GM18870 (cell line): ENCODE results near the gene CTLA4.

Experiments used
- ATAC-seq: cut with Tn5 transposase; IDR thresholded peaks from one replicate; pipeline ENCODE4 v1.9.1; 2021; ENCODE audit warnings: moderate library complexity; ENCODE audit not compliant: unreplicated experiment

The CTLA4 gene

GRCh38 chr2:203867561-203868200, at the start of gene CTLA4:
Gene CTLA4, plus strand, starts transcription at chr2:203867771. Its CDS starts 172 bp downstream, at chr2:203867943.
- no peak for ATAC-seq

DNA sequence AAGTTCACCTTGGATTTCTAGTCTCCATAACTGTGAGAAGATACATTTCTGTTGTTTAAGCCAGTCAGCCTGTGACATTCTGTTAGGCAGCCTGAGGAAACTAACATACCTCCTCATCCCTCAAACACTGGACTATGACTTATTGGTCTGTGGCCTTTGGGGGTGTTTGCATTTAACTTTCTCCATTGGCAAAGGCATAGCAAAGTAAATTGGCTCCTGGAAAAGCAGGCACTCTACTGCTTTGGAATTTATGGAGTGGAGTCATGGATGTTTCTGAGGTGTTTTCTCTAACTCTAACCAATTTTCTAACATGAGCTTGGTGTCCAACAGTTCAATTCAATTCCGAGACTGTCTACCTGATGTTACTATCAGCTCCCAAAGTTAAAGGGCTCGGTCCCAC, 48.9 kb upstream of the CTLA4 start:
- ATAC-seq: no peak

- ATAC-seq: no peak
Observed at GRCh38 chr2:203819434-203820133, 48.0 kb upstream of the CTLA4 start.

GRCh38 chr2:203820969-203821368, 46.6 kb upstream of the CTLA4 start:
- ATAC-seq: peak; percentile 93

- ATAC-seq: no peak
Observed at GRCh38 chr2:203822240-203822639, 45.3 kb upstream of the CTLA4 start.

- no peak for ATAC-seq
Observed at GRCh38 chr2:203823173-203823572, 44.4 kb upstream of the CTLA4 start.

GRCh38 chr2:203824057-203824456, 43.5 kb upstream of the CTLA4 start:
- no peak for ATAC-seq

GRCh38 chr2:203824603-203825002, 43.0 kb upstream of the CTLA4 start:
- ATAC-seq: no peak

DNA sequence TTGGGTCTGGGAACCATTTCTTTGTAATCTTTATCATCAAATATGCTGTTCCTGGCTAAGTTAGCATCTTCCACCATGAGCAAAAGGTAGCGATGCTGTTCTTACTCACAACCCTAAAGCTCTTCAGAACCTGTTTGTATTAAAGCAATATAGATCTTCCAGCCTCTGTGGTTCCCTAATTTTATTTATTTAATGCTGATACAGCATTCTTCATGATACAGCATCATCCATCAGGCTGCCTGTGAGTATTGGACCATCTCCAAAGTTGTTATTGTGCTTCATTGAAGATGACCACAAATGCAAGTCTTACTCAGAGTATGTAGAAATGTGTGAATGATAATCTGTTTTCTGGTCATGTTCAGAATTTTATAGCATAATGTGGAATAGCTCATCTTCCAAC, 40.9 kb upstream of the CTLA4 start:
- no peak for ATAC-seq

DNA sequence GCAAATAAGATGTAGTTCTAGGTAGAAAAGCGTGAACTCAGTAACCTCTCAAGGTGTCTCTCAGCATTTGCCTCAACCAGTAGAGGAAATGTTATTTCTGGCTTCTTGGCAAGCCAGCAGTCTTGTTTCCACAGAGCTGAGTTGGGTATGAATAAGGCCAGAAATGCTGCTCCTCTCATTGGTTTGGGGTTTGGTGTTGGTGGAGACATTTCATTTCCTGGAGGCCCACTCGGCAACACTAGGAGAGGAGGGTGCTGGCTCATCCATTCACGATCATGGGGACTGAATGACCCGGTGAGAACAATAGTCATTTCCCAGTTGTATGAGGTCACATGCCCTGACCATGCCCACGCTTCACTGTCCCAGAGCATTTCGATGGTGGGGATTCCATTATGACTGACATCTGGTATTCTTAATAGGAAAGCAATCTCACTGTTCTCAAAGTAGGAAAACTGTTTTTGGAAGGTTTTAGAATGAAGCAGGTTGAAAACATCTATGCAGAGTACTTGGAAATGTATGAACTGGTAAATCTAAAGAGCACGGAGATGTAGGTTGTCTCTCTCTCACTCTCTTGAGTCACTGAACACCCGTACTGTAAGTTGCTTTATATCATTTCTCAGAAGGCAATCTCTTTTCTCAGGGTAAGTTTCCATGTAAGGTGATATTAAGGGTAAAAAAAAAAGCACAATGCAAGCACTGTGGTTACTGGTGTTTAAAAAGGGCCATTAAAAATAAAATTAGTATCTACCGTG, 37.1 kb upstream of the CTLA4 start:
- no peak for ATAC-seq

- no peak for ATAC-seq
Observed at GRCh38 chr2:203835420-203835819, 32.2 kb upstream of the CTLA4 start.

DNA sequence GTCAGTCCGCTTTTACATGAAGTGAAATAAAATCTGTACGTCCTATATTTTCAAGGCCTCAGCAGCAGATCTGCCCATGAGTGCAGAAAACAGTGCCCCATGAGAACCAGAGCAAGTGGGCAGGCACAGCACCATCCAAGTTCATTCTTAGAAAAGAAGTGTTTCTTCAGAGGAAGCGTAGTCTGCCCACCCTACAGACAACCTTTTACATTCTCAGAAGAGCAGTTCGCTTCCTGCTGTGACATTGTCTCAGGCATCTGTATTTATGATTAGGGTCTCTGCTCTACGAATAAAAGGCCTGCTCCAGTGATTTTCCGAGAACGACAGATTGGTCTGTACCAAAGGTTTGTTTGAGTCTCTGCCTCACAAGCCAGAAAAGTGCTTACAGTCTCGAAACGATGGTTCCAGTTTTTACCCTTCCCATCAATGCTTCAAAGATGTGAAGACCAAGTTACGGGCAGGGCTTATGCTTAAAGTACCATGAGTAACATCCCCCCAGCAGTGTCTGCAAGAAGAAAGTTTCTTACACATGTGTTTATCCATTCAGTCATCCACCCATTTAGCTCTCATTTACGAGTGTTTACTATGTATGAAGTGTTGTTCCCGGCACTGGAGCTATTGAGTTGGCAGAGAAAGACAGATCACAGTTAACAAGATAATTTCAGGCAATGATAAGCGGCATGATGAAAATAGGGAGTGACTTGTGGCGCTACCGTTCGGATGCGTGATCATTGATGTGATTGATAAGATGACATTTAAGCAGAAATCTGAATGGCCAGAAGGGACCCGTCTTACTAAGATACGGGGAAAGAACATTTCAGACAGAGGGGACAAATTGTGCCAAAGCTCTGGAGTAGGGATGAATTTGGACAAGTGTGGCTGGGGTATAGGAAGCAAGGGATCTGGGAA, 31.4 kb upstream of the CTLA4 start:
- no peak for ATAC-seq

DNA sequence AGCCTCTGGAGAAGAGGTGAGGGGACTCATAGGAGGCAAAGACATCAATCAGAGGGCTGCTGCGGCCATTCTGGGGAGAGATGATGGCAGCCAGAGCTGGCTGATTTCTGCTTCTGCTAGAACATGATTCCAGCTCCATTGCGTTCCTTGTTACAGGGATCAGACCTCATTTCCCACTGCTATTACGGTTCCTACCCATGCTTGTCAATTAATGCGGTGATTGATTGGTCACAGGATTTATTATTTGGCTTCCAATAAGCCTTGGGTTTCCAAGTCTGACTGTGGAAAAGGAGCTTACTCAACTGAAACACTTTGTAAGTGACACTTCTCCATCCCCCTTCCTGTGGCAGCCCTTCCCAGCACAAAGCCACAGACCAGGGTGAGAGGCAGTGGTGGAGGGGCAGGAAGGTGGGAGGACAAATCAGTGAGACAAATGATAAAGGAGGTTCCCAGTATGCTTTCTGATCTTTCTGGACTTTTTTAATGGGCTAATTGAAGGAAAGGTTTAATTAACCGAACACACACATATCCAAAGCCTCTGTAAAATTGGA, 26.8 kb upstream of the CTLA4 start:
- ATAC-seq: no peak

GRCh38 chr2:203841654-203842053, 25.9 kb upstream of the CTLA4 start:
- no peak for ATAC-seq

GRCh38 chr2:203842373-203842772, 25.2 kb upstream of the CTLA4 start:
- ATAC-seq: no peak

- no peak for ATAC-seq
Observed at GRCh38 chr2:203846490-203847105, 21.0 kb upstream of the CTLA4 start.

- ATAC-seq: no peak
Observed at GRCh38 chr2:203849010-203849409, 18.6 kb upstream of the CTLA4 start.

- no peak for ATAC-seq
Observed at GRCh38 chr2:203852760-203853159, 14.8 kb upstream of the CTLA4 start.

- no peak for ATAC-seq
Observed at GRCh38 chr2:203853271-203853670, 14.3 kb upstream of the CTLA4 start.

DNA sequence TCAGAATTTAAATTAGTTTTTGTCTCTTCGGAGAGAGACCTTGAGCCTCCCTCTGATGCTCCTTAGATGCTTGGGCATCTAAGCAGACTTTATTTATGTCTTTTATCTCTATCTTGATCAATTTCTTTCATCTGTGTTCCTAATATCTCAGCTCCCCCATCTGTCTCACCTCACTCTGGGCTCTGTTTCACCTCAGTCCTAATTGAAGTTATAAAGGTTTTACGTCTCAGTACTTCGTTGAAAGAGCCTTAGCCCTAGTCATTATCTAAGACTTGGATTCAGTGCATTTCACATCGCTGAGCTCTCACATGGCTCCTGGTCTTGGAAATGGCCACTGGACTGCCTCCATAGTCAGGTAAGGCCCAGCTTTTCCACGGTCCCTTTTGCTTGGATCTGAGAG, 13.8 kb upstream of the CTLA4 start:
- no peak for ATAC-seq
